NCI-H128 (cell line): ENCODE measurements around the gene PPP1R15B.
"Not testable (repeated sequence)": the region's sequence is repeated elsewhere in the genome, so short reads cannot be mapped to it uniquely, and the experiment has no call there.

Source experiments
- DNase-seq: peaks from one replicate; lab custom pipeline; 2025; ENCODE audit not compliant: unreplicated experiment; lab: John Stamatoyannopoulos, UW

PPP1R15B gene

DNA sequence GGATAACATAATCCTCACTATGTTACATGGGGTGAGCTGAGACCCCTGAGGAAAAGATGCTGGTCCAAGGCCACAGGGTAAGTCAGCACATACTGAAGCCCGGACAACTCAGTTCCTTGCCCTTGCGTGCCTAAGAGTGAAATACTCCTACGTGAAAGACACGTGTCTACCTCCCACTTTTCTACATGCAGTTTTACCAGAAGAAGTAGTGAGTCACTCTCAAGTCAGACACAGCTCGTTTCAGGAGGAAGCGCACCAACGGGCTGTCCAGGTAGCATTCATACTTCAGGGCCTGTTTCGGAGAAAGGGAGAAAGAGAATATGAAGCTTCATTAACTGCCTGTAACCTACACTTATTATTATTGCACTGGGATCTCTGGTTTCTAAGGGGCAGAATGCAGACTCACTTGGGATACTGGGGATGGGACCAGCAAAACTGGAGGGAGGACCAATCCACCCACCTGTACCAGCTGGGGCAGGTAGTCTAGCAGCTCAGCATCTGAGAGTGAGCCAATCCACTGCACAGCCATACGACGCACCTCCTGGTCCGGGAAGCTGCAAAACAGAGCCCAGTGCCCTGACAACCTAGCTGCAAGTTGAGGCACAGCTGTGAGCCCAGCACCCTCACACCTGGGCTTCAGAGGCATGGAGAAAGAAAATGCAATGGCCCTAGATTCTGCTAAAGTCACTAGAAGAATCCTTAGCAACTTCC, 32.4 kb upstream of the PPP1R15B start:
- no peak for DNase-seq

DNA sequence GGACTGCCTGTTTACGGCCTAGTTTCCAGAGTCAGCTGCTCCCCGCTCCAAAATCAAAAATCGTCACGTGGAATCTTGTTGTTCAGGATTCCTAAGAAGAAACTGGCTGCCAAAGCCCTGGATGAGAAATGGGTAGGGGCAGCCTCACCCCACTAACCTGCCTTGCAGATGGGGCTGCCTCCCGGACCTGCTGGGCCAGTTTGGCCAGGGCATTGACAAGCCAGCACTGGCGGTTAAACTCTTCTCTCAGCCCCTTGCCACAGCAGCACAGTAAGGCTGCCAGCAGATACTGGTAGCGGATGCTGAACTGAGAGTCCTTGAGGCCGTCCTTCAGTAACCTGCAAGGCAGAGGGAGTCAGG, 31.6 kb upstream of the PPP1R15B start:
- DNase-seq, result no peak

DNA sequence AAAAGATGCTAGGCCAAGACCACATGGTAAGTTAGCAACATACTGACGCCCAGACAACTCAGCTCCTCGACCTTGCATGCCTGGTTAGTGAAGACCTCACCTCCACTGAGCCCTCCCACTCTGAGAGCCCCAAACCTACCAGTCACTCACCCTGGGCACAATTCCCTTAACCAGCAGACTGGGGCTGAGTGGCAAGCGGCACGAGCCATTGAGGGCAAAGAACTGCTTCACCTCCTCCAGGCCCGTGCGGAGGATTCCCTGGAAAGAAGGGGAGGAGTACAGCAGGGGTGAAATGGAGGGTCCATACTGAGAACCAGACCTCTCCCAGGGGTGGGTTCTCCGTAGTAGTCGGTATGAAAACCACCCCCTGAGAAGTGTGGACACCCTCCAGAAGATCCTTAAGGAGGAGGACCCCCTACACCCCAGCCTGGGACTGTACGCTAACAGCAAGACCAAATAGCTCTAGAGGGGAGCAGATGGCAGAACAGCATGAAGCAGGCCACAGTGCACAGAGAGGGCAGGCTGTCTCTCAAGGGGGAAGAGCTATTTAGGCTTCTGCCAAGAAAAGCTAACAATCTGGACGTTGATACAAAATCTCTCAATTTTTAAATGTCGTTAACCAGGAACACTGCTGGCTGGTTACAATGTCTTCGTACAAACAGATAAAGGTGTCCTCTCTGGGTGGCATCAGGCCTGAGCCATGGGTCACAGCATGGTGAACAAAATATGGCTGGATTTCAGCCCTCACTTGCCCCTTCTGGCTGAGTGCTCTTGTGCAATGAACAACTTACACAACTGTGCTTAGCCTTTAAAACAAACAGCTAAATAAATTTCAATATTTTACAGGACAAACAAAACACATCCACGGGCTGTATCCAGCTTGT, 31.0 kb upstream of the PPP1R15B start:
- no peak for DNase-seq

GRCh38 chr1:204441558-204441957, 29.9 kb upstream of the PPP1R15B start:
- no peak for DNase-seq

DNA sequence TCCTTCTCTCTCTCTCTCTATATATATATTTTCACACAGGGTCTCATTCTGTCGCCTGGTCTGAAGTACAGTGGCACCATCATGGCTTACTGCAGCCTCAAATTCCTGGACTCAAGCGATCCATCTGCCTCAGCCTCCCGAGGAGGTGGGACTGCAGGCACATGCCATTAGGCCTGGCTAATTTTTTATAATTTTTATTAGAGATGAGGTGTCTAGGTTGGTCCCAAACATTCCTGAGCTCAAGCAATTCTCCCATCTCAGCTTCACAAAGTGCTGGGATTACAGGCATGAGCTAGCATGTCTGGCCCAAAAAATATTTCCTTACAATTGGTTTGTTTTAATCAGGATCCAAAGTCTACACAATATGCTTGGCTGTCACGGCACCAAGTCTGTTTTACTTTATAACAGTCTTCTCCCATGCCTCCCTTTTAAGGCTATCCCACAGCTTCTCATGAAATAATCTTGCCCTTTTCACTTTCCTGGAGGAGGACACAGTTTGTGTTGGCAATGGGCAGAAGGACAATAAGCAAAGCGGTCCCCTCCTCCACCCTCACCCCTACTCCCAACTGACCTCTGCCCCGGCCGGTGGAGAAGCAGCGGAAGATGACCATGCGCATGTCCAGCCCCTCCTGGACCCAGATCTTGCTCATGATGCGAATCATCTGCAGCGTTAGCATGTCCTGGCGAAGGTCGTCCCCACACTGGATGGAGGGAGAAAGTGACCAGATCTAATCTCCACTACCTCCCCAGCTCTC, 28.2 kb upstream of the PPP1R15B start:
- DNase-seq, result no peak

GRCh38 chr1:204438628-204439027, 27.0 kb upstream of the PPP1R15B start:
- DNase-seq, result no peak

GRCh38 chr1:204437796-204438570, 26.4 kb upstream of the PPP1R15B start:
- no peak for DNase-seq

DNA sequence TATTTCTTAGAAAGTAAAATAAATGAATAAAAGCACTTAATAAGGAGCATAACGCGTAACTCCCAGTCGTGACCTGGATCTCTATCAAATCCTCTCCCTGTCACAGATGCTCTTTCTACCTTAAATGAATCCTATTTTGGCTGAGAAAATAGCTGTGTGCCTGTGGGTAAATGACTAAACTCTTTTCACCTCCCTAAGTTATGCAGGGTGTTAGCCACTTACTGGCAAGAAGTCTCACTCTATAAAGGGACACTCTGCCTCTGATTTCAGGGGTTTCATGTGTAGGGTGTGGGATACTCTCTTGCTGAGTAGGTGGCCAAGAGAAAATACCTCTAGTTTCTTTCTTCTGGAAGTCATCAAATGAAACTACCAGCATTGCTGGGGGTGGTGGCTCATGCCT, 24.3 kb upstream of the PPP1R15B start:
- DNase-seq, result no peak

GRCh38 chr1:204435381-204435831, 23.8 kb upstream of the PPP1R15B start:
- DNase-seq, result no peak

DNA sequence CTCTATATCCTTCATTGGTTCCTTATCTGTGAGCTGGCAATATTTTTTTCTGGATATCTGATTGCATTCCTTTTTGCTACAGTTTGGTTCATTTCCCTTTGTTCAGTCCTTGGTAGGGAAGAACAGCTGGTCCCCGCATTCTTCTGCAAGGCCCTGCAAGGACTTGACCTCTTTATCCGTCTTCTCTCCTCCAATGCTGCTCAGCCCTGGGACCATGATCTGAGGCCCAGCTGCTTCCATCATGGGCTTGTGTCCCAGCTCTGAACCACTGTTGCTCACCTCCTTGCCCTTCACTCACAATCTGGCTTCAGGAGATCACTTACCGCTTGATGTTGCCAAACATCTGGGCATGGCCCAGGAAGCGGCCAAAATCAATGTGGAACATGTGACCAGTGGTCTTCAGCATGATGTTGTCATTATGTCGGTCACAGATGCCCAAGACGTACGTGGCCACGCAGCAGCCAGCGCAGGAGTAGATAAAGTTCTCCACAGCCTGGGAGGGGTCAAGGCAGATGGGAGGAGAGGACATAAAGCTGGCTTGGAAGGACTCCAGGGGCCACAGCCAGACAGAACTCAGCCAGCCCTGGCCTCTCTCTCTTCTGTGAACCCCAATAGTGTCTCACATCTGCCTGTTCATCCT, 22.6 kb upstream of the PPP1R15B start:
- DNase-seq, result no peak

DNA sequence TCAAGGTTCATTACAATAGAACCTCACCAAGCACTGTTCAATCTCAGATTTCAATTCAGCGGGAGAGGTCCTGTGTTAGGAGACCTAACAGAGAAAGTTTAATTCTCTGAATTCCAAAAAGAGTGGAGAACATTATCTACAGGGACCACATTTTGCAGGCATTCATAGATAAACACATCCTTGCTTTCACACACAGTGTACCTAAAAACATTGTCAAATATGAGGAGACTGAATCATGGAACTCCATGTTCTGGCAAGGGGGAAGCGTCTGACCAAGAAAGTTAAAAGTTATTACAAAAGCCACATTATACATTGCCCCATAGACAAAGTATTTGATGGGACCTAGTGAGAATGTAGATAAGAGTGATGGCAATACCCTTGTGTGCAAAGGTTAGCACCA, 21.1 kb upstream of the PPP1R15B start:
- DNase-seq, result no peak

GRCh38 chr1:204431310-204432184, 19.9 kb upstream of the PPP1R15B start:
- DNase-seq, result no peak

DNA sequence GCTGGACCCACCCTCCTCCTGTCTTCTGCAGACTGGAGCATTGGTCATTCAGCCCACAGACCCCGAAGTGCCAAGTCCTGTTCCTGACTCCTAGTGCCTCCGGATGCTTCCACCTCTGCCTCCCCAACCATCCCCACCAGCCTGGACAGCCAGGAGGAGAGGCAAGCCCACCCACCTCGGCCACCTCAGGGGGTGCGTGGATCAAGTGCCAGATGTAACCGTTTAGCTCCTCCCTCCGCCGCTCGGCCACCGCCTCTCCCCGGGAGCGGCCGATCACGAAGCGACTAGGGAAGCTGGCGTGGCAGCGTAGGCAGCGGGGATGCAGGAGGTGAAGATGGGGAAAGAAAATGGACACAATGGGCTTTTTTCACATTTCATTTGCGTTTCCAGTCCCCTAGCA, 18.1 kb upstream of the PPP1R15B start:
- no peak for DNase-seq

DNA sequence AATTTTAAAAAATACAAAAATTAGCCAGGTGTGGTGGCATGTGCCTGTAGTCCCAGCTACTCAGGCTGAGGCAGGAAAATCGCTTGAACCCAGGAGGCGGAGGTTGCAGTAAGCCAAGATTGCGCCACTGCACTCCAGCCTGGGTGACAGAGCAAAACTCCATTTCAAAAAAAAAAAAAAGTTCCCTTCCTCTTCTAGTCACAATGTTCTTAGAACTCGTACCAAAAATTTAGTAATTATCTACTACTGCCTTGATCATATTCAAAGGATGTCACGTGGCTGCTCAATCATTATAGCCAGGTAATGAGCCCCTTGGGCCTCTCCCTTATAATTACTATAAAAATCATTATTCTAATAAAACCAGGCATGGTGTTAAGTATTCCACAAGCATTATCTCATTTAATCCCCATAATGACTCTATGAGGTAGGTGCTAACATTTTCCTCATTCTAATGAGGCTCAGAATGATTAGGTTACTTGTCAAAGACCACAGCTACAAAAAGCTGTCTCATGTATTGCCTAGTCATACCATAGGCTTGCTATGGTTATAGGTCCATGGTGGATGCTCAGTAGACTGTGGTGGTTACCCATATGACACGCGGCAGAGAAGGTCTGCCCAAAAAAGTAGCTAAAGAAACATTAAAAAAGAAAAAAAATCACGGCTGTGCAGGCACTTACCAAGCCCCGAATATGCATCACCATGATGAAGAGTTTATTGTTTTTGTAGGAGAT, 15.5 kb upstream of the PPP1R15B start:
- no peak for DNase-seq

DNA sequence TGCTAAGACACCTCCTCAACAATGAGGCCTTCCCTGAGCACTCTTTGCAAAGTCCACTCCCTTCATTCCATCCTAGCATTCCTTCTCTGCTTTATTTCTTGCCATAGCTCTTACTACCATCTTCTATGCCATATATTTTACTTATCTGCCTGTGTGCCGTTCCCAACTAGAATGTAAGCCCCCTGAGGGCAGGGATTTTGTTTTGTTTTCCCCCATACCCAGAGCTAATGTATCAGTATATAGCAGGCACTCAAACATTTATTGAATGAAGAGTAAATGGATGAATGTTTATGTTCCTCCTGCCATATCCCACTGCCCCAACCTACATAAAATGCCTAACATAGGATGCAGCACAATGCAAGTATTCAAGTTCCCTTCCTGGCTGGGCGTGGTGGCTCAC, 14.9 kb upstream of the PPP1R15B start:
- no peak for DNase-seq

DNA sequence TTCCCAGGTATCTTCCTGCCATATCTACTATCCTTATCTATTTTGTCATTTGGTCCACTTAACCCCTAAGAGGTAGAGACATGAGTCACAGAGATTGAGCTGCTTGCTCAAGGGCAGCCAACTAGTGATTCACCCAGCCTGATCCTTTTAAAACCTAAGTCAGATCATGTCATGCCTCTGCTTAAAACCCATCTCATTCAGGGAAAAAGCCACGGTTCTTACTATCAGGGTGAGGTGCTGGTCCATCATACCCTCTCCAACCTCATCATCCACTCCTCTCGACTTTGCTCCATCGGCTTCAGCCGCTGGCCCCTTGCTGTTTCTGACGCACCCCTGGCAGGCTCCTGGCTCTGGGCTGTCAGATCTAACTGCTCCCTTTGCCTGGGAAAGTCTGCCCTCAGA, 14.4 kb upstream of the PPP1R15B start:
- DNase-seq, result no peak

DNA sequence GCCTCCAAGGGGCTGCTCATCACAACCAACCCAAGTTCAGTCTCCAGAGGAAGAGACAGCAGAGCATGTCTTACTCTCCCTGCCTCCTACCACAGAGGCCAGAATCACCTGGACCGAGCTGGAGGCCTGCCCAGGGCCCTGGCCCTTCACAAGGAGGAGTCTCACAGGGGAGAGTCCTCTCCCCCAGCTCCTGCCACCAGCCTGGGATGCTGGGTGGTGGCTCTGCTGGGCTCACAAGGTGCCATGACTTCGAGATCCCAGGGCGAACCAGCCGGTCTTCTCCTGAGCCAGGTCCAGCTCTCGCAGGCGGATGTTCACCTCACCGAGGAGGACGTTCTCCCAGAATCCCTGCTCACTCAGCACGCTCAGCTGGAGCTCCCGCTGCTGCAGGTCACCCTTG, 13.0 kb upstream of the PPP1R15B start:
- no peak for DNase-seq

GRCh38 chr1:204422061-204422705, 10.6 kb upstream of the PPP1R15B start:
- not testable (repeated sequence) for DNase-seq
